Neuron (in vitro differentiated cells): ENCODE results near the gene ATP8A2.

Experiments used
- H2AFZ ChIP-seq: one replicate; pipeline ENCODE4 v1.6.1; 2013; ENCODE audit warnings: low read depth, mild to moderate bottlenecking, inconsistent platforms, low read length, moderate library complexity
- H3K27me3 ChIP-seq: one replicate; pipeline ENCODE4 v1.6.1; 2013; ENCODE audit warnings: low read length; ENCODE audit not compliant: insufficient read depth
- H3K36me3 ChIP-seq: one replicate; pipeline ENCODE4 v1.6.1; 2013; ENCODE audit warnings: low read length; ENCODE audit not compliant: insufficient read depth
- H3K4me1 ChIP-seq: one replicate; pipeline ENCODE4 v1.6.1; 2013; ENCODE audit warnings: low read length; ENCODE audit not compliant: insufficient read depth
- H3K4me3 ChIP-seq: 2 replicates; pipeline ENCODE4 v1.5.1; 2013; ENCODE audit warnings: mild to moderate bottlenecking, low read length, moderate library complexity
- H3K9me3 ChIP-seq: one replicate; pipeline ENCODE4 v1.6.1; 2013; ENCODE audit warnings: low read length

The ATP8A2 gene

GRCh38 chr13:25679159-25679558, 307.4 kb downstream of the ATP8A2 start:
- no peak overlapping the region for H2AFZ ChIP-seq
- H3K36me3 ChIP-seq: no peaks in the 10 kb centered on the region
- H3K27me3 ChIP-seq: peaks cover under 1% of the 10 kb centered on the region

GRCh38 chr13:25679936-25680335, 308.2 kb downstream of the ATP8A2 start:
- Histone ChIP-seq H3K9me3 (no peaks in the 10 kb centered on the region), H3K4me1 (no peaks in the 10 kb centered on the region), H3K36me3 (no peaks in the 10 kb centered on the region), H3K4me3 (no peak overlapping the region), H3K27me3 (peaks cover 2% of the 10 kb centered on the region), H2AFZ (no peak overlapping the region)

More at GRCh38 chr13:25679159-25679558, 307.4 kb downstream of the ATP8A2 start:
- Histone ChIP-seq H3K9me3 (no peaks in the 10 kb centered on the region), H3K4me3 (no peak overlapping the region), H3K4me1 (no peaks in the 10 kb centered on the region)

GRCh38 chr13:25682276-25682675, 310.5 kb downstream of the ATP8A2 start:
- Histone ChIP-seq H3K4me1 (no peaks in the 10 kb centered on the region), H3K4me3 (no peak overlapping the region), H3K9me3 (no peaks in the 10 kb centered on the region), H2AFZ (no peak overlapping the region), H3K27me3 (peaks cover 2% of the 10 kb centered on the region), H3K36me3 (no peaks in the 10 kb centered on the region)

- Histone ChIP-seq H3K27me3 (peaks cover 2% of the 10 kb centered on the region), H3K4me1 (no peaks in the 10 kb centered on the region), H3K9me3 (no peaks in the 10 kb centered on the region), H3K36me3 (no peaks in the 10 kb centered on the region), H2AFZ (no peak overlapping the region), H3K4me3 (no peak overlapping the region)
Observed at GRCh38 chr13:25683056-25683455, 311.3 kb downstream of the ATP8A2 start.

GRCh38 chr13:25683662-25684370, 312.0 kb downstream of the ATP8A2 start:
- Histone ChIP-seq H3K9me3 (no peaks in the 10 kb centered on the region), H3K36me3 (no peaks in the 10 kb centered on the region), H2AFZ (no peak overlapping the region), H3K4me3 (no peak overlapping the region), H3K27me3 (peaks cover 2% of the 10 kb centered on the region), H3K4me1 (no peaks in the 10 kb centered on the region)

- H3K27me3 ChIP-seq: peaks cover 2% of the 10 kb centered on the region
- H3K4me3 ChIP-seq: no peak overlapping the region
- H2AFZ ChIP-seq: no peak overlapping the region
- H3K9me3 ChIP-seq: no peaks in the 10 kb centered on the region
- no peaks in the 10 kb centered on the region for H3K36me3 ChIP-seq
- no peaks in the 10 kb centered on the region for H3K4me1 ChIP-seq
Observed at GRCh38 chr13:25684491-25684890, 312.7 kb downstream of the ATP8A2 start.

DNA sequence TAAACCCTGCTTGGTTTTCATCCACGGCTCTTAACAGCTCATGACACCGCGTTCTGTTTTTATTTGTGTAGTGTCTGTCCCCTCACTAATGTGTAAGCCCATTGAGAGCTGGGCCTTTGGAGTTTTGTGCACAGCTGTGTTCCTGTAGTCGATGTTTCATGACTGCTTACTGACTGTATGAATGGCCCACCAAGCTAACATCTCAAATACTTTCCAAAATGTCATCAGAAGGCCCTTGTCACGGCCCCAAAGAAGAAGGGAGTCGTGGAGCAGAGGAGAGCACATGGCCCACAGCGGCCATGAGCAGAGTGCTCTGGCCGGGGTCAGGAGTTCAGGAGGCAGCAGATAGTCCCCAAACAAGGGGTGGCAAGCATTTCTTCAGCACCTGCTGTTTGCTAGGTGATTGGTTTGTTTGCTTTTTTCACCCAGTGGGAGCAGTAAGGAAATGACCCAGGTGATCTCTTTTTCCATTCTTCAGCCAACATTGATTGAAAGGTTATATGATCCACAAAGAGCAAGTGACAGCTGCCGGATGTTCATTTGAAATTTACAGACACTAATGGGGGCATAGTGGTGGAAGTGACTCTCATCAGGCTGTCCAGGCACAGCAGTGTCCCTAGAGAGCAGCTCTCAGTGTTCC, 315.2 kb downstream of the ATP8A2 start:
- Histone ChIP-seq H3K36me3 (no peaks in the 10 kb centered on the region), H2AFZ (no peak overlapping the region), H3K27me3 (peaks cover 4% of the 10 kb centered on the region), H3K4me1 (no peaks in the 10 kb centered on the region), H3K9me3 (no peaks in the 10 kb centered on the region), H3K4me3 (no peak overlapping the region)

GRCh38 chr13:25687471-25688225, 315.9 kb downstream of the ATP8A2 start:
- H3K27me3 ChIP-seq: peaks cover 4% of the 10 kb centered on the region
- no peaks in the 10 kb centered on the region for H3K4me1 ChIP-seq
- H3K4me3 ChIP-seq: no peak overlapping the region
- H3K9me3 ChIP-seq: no peaks in the 10 kb centered on the region
- no peaks in the 10 kb centered on the region for H3K36me3 ChIP-seq
- no peak overlapping the region for H2AFZ ChIP-seq

DNA sequence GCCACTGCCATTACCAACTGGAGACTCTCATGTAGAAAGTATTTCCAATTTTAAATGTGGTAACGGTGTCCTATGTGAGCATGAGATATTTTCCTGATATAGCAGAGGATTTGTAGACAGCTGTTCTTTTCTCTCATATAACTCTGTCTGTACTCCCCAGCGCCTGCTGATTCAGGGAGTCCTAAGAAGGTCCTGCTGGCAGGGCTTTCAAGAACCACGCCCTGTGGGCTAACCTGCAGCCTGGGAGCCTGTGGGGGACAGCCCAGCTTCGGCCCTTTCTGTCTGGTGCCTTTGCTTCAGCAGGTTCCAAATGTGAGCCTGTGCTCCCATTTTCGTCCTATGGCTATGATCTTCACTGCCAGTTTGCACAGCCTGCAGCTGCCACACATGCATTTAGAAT, 316.8 kb downstream of the ATP8A2 start:
- no peaks in the 10 kb centered on the region for H3K36me3 ChIP-seq
- H2AFZ ChIP-seq: no peak overlapping the region
- H3K27me3 ChIP-seq: peaks cover 4% of the 10 kb centered on the region
- H3K9me3 ChIP-seq: no peaks in the 10 kb centered on the region
- H3K4me1 ChIP-seq: no peaks in the 10 kb centered on the region
- H3K4me3 ChIP-seq: no peak overlapping the region

GRCh38 chr13:25689539-25689938, 317.8 kb downstream of the ATP8A2 start:
- no peak overlapping the region for H2AFZ ChIP-seq
- H3K36me3 ChIP-seq: no peaks in the 10 kb centered on the region
- H3K4me1 ChIP-seq: no peaks in the 10 kb centered on the region
- no peak overlapping the region for H3K4me3 ChIP-seq
- H3K27me3 ChIP-seq: peaks cover 2% of the 10 kb centered on the region
- no peaks in the 10 kb centered on the region for H3K9me3 ChIP-seq

- no peaks in the 10 kb centered on the region for H3K9me3 ChIP-seq
- H3K4me3 ChIP-seq: no peak overlapping the region
- H3K36me3 ChIP-seq: no peaks in the 10 kb centered on the region
- no peaks in the 10 kb centered on the region for H3K4me1 ChIP-seq
- H3K27me3 ChIP-seq: peaks cover 2% of the 10 kb centered on the region
- no peak overlapping the region for H2AFZ ChIP-seq
Observed at GRCh38 chr13:25690582-25690981, 318.8 kb downstream of the ATP8A2 start.

- H2AFZ ChIP-seq: no peak overlapping the region
- no peaks in the 10 kb centered on the region for H3K36me3 ChIP-seq
- H3K27me3 ChIP-seq: peaks cover 2% of the 10 kb centered on the region
- no peaks in the 10 kb centered on the region for H3K4me1 ChIP-seq
- no peak overlapping the region for H3K4me3 ChIP-seq
- no peaks in the 10 kb centered on the region for H3K9me3 ChIP-seq
Observed at GRCh38 chr13:25691654-25692053, 319.9 kb downstream of the ATP8A2 start.

DNA sequence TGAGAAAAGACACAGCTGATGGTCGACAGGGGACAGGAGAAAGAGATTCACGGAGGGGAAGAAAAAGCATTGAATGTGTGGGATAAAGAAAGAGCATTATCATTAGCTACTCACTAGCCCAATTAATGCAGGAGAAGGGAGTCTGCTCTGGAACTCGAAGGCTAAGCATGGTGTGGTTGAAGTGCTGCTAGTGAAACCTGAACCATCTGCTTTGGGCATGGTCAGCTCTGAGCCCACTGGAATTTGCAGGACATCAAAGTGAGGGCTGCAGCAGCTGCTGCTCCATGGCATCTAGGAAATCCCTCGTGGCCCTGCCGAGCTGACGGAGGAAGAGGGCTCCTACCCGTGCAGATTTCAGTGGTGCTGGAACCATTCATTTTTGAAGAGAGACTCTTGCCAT, 320.3 kb downstream of the ATP8A2 start:
- H3K4me3 ChIP-seq: no peak overlapping the region
- H3K27me3 ChIP-seq: peaks cover 2% of the 10 kb centered on the region
- H3K4me1 ChIP-seq: no peaks in the 10 kb centered on the region
- no peaks in the 10 kb centered on the region for H3K9me3 ChIP-seq
- no peak overlapping the region for H2AFZ ChIP-seq
- H3K36me3 ChIP-seq: no peaks in the 10 kb centered on the region
